IPS-18c (cell line): ENCODE data around the gene DNAJA4.

Experiments used
- H3K4me3 ChIP-seq: 2 replicates; pipeline ENCODE4 v1.7.0; 2013; ENCODE audit warnings: low read depth, mild to moderate bottlenecking, low read length, moderate library complexity; ENCODE audit not compliant: insufficient read depth
- H3K9me3 ChIP-seq: one replicate; pipeline ENCODE4 v1.6.1; 2013; ENCODE audit warnings: mild to moderate bottlenecking, low read length, moderate library complexity; ENCODE audit not compliant: control insufficient read depth, insufficient read depth

Gene DNAJA4

GRCh38 chr15:78265137-78265460, 737 bp downstream of the DNAJA4 start:
- Histone ChIP-seq H3K9me3 (peaks cover 3% of the 10 kb centered on the region), H3K4me3 (peak overlapping the region; percentile 49; the same call in 1 of the 2 replicates)

- Histone ChIP-seq H3K4me3 (no peak overlapping the region), H3K9me3 (peaks cover 3% of the 10 kb centered on the region)
These were observed 1.4 kb downstream of the DNAJA4 start for GRCh38 chr15:78265752-78266224.

- H3K9me3 ChIP-seq = peaks cover 3% of the 10 kb centered on the region
- no peak overlapping the region for H3K4me3 ChIP-seq
These were observed 1.9 kb downstream of the DNAJA4 start for GRCh38 chr15:78266229-78266628.

- Histone ChIP-seq H3K9me3 (peaks cover 3% of the 10 kb centered on the region), H3K4me3 (no peak overlapping the region)
These were observed 2.4 kb downstream of the DNAJA4 start for GRCh38 chr15:78266806-78267205.

GRCh38 chr15:78272316-78272715, 8.0 kb downstream of the DNAJA4 start:
- H3K9me3 ChIP-seq = no peaks in the 10 kb centered on the region

GRCh38 chr15:78272776-78273175, 8.4 kb downstream of the DNAJA4 start:
- Histone ChIP-seq H3K9me3 (no peaks in the 10 kb centered on the region), H3K4me3 (no peak overlapping the region)

More at GRCh38 chr15:78272316-78272715, 8.0 kb downstream of the DNAJA4 start:
- no peak overlapping the region for H3K4me3 ChIP-seq

- Histone ChIP-seq H3K9me3 (no peaks in the 10 kb centered on the region), H3K4me3 (no peak overlapping the region)
These were observed 10.6 kb downstream of the DNAJA4 start for GRCh38 chr15:78274994-78275393.

GRCh38 chr15:78276064-78276943, 11.9 kb downstream of the DNAJA4 start:
- Histone ChIP-seq H3K9me3 (no peaks in the 10 kb centered on the region), H3K4me3 (no peak overlapping the region)

- H3K9me3 ChIP-seq = no peaks in the 10 kb centered on the region
These were observed 16.1 kb downstream of the DNAJA4 start for GRCh38 chr15:78280319-78281072.

GRCh38 chr15:78282324-78282723, 18.0 kb downstream of the DNAJA4 start:
- H3K4me3 ChIP-seq = no peak overlapping the region
- no peaks in the 10 kb centered on the region for H3K9me3 ChIP-seq

More at GRCh38 chr15:78280319-78281072, 16.1 kb downstream of the DNAJA4 start:
- H3K4me3 ChIP-seq = no peak overlapping the region

- H3K4me3 ChIP-seq = no peak overlapping the region
- no peaks in the 10 kb centered on the region for H3K9me3 ChIP-seq
These were observed 20.4 kb downstream of the DNAJA4 start for GRCh38 chr15:78284758-78285157.

GRCh38 chr15:78290222-78290621, 25.9 kb downstream of the DNAJA4 start:
- H3K4me3 ChIP-seq = no peak overlapping the region

GRCh38 chr15:78291052-78291451, 26.7 kb downstream of the DNAJA4 start:
- Histone ChIP-seq H3K9me3 (no peaks in the 10 kb centered on the region), H3K4me3 (no peak overlapping the region)

More at GRCh38 chr15:78290222-78290621, 25.9 kb downstream of the DNAJA4 start:
- H3K9me3 ChIP-seq = no peaks in the 10 kb centered on the region

GRCh38 chr15:78291698-78292097, 27.3 kb downstream of the DNAJA4 start:
- Histone ChIP-seq H3K9me3 (no peaks in the 10 kb centered on the region), H3K4me3 (no peak overlapping the region)

GRCh38 chr15:78292219-78292618, 27.9 kb downstream of the DNAJA4 start:
- no peak overlapping the region for H3K4me3 ChIP-seq
- H3K9me3 ChIP-seq = no peaks in the 10 kb centered on the region

GRCh38 chr15:78299101-78299930, 35.0 kb downstream of the DNAJA4 start, which contains the start of gene SKIC8:
Gene SKIC8, minus strand, starts transcription at chr15:78299609. Its CDS starts 3,923 bp downstream, at chr15:78295686.
- Histone ChIP-seq H3K4me3 (peak within 1 kb of the TSS; percentile 95), H3K9me3 (peaks cover 3% of the 10 kb centered on the region)

- Histone ChIP-seq H3K9me3 (peaks cover 3% of the 10 kb centered on the region), H3K4me3 (no peak overlapping the region)
These were observed 37.0 kb downstream of the DNAJA4 start for GRCh38 chr15:78301326-78301725.
